Renal cortical epithelial cell (primary cell): ENCODE data around the gene NF1. TPM values are rescaled to one million over a fixed set of nuclear protein-coding genes. Genes with fewer than 3 reads are reported as not detected.
"Not testable (repeated sequence)": the region's sequence is repeated elsewhere in the genome, so short reads cannot be mapped to it uniquely, and the experiment has no call there.

Experiments used
- DNase-seq: peaks from one replicate; pipeline ENCODE4 v3.0.0-alpha.2; 2011; ENCODE audit warnings: low read depth
- total RNA-seq: library from RNA; depleted of rRNA; stranded (reverse); fragments of >200 nt; gene quantifications from 2 replicates; pipeline ENCODE4 v1.2.3, GENCODE V29; 2014

Gene NF1, protein sequence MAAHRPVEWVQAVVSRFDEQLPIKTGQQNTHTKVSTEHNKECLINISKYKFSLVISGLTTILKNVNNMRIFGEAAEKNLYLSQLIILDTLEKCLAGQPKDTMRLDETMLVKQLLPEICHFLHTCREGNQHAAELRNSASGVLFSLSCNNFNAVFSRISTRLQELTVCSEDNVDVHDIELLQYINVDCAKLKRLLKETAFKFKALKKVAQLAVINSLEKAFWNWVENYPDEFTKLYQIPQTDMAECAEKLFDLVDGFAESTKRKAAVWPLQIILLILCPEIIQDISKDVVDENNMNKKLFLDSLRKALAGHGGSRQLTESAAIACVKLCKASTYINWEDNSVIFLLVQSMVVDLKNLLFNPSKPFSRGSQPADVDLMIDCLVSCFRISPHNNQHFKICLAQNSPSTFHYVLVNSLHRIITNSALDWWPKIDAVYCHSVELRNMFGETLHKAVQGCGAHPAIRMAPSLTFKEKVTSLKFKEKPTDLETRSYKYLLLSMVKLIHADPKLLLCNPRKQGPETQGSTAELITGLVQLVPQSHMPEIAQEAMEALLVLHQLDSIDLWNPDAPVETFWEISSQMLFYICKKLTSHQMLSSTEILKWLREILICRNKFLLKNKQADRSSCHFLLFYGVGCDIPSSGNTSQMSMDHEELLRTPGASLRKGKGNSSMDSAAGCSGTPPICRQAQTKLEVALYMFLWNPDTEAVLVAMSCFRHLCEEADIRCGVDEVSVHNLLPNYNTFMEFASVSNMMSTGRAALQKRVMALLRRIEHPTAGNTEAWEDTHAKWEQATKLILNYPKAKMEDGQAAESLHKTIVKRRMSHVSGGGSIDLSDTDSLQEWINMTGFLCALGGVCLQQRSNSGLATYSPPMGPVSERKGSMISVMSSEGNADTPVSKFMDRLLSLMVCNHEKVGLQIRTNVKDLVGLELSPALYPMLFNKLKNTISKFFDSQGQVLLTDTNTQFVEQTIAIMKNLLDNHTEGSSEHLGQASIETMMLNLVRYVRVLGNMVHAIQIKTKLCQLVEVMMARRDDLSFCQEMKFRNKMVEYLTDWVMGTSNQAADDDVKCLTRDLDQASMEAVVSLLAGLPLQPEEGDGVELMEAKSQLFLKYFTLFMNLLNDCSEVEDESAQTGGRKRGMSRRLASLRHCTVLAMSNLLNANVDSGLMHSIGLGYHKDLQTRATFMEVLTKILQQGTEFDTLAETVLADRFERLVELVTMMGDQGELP (N-terminal part only)
- 31.4 and 121 TPM in 2 replicates for total RNA-seq

DNA sequence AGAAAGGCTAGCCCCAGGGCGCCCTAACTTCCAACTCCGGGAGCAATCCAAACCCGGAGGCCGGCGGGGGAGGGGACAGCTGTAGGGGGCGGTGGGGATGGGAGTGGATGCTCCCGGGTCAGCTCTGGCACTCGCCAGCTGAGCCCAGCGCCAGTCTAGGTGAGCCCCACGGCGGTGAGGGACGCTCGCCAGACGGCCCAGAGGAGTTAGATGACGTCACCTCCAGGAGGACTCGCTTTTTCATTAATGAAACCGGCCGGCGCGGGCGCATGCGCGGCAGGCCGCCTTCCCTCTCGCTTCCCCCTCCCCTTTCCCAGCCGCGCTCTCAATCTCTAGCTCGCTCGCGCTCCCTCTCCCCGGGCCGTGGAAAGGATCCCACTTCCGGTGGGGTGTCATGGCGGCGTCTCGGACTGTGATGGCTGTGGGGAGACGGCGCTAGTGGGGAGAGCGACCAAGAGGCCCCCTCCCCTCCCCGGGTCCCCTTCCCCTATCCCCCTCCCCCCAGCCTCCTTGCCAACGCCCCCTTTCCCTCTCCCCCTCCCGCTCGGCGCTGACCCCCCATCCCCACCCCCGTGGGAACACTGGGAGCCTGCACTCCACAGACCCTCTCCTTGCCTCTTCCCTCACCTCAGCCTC is at the start of gene NF1:
NF1 (plus strand) TSS at position 378 of the 636 bp plus-strand sequence. CDS start 333 bp downstream, outside the sequence.
- DNase-seq = peak; percentile 82

DNA sequence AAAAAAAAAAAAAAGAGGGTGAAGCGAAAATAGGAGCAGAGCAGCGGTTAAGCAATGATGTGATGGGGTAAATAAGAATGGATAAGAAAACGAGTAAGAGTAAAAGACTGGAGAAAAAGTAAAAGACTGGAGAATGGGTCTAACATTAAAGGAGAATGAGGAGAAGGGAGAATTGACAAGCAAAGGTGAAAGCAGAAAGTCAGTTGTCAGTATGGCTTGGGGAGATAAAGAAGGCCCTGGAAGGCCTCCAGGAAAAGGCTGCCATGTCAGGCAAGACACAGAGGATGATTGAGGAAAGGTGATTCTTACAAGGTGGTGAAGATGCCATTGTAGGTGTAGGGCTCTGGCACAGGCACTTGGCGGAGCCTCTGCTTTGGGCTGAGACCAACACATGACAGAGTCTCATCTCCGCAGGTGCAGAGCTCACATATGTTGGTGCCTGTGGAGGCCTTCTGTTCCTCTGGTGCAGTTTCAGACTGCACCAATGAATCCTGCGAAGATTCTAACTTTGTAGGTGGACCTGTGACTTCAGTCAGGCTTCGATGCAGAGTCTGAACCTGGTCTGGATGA is 47.8 kb upstream of the NF1 start:
- not testable (repeated sequence) for DNase-seq

DNA sequence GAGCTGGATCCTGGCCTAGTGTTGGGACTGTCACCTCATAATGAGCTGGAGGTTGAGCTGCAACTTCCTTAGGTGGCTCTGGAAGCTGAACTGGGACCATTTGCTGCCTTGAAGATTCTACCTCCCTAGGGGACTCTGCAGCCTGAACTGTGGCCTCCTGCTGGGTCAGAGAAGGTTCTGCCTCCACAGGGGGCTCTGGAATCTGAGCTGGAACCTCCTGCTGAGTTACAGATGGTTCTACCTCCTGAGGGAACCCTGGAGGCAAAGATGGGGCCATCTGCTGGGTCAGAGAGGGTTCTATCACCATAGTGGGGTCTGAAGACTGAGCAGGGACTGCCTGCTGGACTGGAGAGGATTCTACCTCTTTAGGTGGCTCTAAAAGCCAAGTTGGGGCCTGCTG is 46.6 kb upstream of the NF1 start:
- no peak for DNase-seq

DNA sequence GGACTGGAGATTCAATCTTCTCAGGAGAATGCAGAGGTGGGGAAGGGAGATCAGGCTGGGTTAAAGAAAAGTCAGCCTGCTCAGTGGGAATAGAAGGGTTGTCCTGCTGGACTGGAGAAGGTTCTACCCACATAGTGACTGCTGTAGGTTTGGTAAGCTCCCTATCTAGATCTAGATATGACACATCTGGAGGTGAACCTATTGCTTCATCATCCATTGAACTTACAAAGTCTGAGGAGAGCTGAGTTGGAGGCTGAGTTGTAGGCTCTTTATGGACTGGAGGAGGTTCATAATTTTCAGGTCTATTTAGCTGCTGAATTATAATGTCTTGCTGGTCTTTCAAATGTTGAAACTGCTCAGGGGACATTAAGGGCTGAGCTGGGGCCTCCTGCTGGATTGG is 46.0 kb upstream of the NF1 start:
- no peak for DNase-seq

DNA sequence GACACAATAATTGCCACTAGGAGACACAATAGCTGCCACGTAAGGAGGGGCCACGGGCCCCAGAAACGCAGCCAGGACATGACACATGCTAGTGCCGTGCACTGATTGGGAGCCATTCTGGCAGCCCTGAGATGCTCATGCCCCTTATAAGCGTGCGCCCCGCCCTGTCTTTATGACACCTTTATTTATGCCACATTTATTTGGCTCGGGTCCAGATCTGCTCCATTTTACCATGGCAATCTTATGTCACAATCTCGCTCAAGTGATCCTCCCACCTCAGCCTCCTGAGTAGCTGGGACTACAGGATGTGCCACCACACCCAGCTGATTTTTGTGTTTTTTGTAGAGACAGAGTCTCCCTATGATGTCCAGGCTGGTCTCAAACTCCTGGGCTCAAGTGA is 43.8 kb upstream of the NF1 start:
- DNase-seq = no peak

DNA sequence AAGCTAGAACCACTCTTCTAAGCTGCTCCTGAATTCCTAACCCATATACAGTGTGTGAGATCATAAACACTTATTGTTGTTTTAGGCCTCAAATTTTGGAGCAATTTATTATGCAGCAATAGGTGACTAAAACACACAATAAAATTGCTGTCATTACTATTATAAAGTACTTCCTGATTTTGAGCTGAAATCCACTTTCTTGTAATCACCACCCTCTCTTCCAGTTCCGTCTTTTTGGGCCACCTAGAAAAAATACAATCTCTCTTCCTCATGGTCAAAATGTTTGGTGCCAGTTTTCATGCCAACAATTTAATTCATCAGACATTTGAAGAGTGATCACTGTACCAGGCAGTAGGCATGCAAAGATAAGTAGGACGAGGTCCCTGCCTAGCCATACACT is 43.3 kb upstream of the NF1 start:
- DNase-seq = no peak

DNA sequence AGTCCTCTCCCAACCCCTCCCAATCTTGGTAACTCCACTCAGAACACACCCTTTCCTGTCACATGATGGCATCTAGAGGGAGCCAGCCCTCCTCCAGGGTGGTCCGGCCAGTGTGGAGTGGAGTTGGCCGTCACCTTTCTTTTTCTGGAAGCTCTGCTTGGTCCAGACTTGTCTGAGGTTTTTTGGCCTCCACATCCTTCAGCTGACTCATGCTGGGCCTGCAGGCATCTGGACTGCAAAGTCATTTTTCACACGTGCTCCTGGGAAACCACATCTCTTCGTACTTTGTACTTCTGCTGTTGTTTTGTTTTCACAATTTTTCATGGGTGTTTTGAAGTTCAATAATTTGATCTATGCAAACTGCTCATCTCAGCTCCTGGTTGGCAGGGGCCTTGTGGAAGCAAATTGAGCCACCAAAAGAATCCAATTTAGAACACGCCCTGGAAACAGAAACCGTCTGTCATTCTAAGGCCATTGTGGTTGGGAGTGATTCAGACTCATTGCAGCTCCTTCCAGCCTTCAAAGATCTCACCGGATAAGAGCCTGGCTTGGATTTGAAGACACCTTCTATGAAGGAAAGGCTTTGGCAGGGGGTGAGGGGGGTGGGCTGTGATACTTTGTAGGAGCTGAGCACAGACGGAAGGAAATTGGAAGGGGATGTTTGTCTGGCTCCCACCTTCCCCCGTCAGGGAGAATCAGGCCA is 42.4 kb upstream of the NF1 start:
- peak; percentile 88 for DNase-seq

DNA sequence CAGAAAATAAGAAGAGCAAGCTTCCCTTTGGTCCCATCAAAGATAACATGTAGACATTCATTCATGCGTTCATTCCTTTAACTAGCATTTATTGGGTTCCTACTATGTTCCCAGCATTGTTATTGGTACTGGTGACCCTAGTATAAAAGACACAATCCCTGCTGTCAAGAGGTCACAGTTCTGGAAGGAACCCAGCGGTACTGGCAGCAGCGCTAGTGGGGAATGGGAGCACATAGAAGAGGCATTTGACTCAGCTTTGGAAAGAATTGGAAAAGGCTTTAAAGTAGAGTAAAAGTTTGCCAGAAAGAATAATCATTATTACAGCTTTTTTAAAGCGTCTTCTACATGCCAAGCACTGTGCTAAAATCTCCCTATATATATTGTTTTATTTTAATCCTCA is 41.7 kb upstream of the NF1 start:
- no peak for DNase-seq

DNA sequence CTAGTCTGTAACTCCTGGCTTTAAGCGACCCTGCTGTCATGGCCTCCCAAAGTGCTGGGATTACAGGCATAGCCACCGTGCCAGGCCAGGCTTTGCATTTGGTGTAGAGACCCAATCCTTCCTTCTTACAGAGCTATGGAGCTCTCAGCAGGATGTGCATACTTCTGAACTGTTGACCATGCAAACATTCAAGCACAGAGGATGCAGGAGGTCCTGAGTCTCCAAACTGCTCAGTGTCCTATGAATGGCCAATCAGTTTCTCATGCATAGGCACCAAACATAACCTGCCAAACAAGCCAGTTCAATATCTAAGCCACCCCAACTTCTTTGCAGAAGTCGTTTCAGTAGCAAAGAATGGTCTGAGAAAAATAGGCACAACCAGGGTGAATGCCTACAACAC is 40.0 kb upstream of the NF1 start:
- no peak for DNase-seq

DNA sequence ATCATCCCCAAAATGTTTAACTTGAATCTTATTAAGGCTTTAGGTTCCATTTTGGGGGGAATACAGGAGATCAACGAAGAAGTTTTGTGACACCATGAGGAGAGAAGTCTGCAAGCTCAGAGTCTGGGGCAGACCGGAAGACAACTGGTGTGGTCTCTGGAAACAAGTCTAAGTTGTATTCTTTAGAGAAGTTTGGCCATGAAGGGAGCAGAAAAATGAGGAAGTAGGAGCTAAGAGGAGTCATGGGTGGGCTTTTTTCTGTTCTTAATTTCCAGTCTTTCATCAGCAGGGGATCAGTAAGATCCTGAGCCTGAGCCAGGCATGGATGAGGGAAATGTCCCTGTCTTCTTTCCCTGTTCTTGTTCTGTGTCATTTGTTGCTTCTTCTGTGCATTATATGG is 35.8 kb upstream of the NF1 start:
- no peak for DNase-seq

DNA sequence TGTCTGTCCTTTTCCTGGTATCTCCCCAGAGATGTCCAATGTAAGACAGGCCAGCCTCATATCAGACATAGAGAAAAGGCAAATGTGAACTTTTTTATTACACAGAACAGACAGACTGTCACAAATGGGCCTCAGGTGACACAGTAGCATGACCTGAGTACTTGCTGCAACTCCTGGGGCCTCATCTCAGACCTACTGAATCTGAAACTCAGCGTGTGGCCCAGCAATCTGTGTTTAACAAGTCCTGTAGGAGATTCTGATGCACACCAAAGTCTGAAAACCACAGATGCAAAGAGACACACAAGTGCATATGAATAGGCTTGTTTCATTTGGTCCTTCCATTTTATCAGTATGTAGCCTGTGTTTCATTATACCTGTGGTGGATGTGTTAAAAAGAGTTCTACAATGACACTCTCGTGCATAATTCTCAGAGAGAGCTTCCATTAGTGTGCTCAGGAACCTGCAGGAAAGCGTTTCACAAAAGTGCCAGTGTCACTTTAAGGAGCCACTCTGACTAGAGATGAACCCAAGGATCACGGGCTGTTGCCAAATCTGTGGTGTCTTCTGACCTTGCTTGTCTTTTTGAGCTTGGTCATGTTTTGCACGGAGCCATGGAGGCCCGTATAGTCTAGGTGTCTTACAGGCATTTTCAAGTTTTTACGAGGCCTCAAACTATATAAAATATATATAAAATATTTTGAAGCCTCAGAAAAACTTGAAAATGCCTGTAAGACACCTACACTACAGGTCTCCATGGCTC is 33.8 kb upstream of the NF1 start:
- DNase-seq = no peak

DNA sequence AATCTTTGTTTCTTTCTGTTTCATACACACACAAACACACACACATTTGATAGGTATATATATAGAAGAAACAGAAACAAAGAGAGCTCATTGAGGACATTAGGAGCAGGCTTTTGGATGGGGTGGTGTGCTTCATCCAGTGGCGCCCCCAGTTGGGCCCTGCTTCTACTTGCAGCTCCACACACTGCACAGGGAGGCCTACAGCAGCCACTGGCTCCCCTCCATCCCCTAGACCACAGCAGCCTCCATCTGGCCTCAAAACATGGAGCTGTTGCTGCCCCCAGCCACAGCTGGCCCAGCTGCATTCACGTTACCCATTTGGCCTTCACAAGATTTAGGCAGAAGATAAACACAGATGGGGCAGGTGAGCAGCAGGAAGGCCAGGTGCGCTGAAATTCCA is 33.1 kb upstream of the NF1 start:
- DNase-seq = no peak

DNA sequence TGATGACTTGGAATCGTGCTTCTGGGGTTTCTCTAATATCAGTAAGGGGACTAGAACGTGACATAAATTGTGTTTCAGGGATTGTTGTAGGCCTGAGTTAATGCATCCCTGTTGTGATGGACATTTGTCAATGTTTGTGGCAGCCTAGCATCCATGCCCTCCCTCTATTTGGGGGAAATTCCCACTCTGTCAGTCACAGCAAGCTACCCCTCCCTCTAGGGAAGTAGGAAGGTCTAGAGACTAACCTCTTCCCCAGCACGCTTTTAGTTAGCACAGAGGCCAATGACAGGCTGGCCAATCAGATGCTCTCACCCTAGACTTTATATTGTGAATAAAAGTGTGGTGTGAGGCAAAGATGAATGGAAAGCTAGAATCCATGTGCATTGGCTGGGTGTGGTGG is 32.4 kb upstream of the NF1 start:
- no peak for DNase-seq

DNA sequence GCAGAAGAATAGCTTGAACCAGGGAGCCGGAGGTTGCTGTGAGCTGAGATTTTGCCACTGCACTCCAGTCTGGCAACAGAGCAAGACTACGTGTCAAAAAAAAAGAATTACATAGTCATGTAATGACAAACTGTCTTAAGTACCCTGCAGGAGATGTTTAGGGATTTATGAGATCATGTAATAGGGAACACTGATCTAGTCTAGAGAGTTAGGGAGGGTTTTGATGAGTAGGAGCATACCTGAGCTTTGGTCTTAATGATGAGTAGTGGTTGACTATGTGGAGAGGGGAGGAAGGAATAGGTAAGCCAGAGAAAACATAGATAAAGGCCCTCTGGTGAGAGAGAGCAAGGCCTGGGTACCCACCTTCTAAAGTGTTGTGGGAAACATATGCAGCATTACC is 30.1 kb upstream of the NF1 start:
- DNase-seq = no peak

DNA sequence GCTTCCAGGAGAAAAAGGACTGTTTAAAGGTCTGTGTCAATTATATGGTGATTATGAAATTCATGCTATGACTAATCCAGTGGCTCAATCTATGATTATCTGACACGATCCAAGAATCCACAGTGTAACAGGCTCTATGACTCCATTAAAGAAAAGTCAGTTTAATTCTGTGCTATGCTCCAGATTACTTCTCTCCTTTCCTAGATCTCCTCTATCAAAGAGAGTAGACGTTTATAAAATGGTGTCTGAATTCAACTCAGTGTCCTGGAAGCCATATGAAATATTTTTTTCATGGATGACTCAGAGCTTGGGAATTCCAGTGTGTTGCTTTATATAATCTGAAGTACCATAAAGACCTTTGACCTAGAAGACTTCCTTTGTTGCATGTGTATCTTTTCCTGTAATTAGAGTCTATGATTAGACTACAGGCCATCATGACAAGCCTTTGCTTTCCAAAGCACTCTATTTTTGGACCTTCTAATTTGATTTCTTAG is 27.0 kb upstream of the NF1 start:
- peak; percentile 56 for DNase-seq

DNA sequence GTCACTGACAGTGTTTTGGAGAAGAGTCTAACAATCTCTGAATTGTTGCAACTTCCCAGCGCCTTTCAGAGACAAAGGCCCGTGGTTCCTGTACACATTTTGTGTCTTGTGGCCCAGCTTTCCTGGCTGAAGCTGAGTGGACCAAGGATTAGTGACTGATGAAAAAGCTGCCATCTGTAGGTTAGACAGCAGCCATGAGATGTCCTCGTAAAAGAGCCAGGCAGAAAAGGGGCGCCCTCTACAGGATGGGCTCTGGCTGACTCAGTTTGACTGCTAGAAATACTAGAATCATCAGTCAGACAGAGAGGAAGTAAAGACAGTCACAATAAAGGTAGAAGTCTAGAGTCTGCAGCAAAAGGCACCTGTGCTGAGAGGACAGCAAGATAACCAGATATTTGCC is 26.5 kb upstream of the NF1 start:
- DNase-seq = no peak

DNA sequence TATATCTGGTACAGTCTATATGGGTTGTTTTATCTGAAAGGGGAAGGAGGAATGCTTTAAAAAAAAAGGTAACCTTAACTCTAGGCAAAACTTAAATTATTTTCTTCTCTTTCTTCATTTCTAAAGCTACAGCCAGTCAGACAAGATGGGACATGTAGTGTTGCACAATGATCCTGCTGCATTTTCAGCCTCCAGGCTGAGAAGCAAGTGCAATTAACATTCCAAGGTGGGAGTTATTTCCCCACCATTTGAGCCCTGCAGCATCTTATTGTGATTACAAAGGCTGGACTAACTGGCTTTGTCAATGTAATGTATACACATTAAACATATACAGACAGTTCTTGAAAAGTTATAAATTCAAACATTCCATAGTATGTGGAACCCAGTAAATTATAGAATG is 22.6 kb upstream of the NF1 start:
- peak; percentile 87 for DNase-seq

DNA sequence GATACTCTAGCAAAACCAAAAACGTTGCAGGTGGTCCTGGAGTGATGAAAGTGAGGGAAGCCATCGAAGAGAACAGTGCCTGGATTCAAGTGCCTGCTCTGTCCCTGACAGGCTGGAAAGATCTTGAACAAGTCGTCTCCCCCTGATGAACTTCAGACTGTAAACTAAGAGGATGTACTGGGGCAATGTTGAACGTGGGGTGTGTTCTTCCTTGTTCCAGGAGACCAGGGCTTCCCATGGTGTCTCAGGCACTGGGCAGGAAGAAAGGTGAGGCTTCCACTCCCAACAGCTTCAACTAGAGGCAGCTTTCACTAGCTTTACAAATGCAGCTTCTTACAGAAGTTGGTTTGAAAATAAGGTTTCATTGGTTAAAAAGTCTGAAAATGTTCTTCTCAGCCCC is 21.4 kb upstream of the NF1 start:
- no peak for DNase-seq

DNA sequence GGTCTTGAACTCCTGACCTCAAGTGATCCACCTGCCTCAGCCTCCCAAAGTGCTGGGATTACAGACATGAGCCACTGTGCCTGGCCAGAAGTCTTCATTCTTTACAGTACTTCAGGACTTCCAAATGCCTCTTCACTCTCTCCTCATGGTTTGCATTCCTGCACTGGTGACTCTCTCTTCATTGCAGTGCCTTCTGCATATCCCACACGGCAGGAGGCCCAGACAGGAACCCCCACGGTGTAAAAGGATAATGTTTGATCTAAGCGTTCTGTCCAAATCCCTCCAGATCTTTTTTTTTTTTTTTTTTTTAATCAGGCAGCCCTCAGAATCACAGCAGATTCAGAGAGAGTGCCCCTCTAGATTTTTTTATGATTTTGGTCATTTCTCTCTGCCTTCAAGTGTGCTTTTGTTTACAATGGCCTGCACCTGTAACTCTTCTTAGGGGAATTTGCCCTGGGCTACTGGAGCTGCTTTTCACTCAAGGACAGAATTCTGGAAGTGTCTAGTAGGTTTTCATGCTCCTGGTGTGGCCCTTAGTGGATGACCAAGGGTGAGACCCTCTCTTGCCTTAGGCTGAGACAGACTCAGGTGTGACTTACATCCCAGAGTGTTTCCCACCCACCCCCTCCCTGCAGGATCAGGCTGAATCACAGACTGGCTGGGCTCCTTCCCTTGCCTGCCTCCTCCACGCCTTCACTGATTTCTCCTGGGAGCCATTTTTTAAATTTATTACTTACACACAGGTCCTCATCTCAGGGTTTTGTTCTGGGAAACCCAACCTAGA is 19.8 kb upstream of the NF1 start:
- DNase-seq = no peak
